DND-41 (cell line): ENCODE results near the gene SOX5.

Experiments
- EZH2 ChIP-seq: IDR thresholded peaks from 3 replicates; pipeline ENCODE4 v1.6.1; 2012; ENCODE audit warnings: borderline replicate concordance, low read depth, mild to moderate bottlenecking, moderate library complexity, low read length, inconsistent platforms; ENCODE audit not compliant: severe bottlenecking
- TF ChIP-seq, protein P1 (sequence below): IDR thresholded peaks from 2 replicates; pipeline ENCODE4 v1.5.1; 2012; ENCODE audit warnings: borderline replicate concordance, low read length, moderate library complexity, mild to moderate bottlenecking; ENCODE audit not compliant: poor library complexity, severe bottlenecking; ENCODE audit errors: extremely low read depth

DNA sequence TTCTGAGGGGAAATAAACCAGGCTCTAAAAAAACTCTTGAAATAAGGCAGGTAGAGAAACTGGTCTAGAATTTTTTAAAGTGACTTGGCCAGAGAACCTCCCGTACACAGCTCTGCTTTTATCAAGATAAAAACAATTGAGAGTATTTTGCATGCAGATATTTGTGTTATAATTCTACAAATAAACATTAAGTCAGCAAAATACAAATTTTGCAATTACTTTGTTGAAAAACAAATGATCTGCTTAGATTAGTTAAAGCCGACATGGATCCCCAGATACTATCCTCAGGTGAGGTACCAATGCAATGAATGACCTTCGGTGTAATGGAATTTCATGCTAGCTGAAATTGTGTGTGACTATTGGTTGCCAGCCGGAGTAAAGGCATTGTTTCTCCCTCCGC lies 197.2 kb downstream of the SOX5 start:
- TF ChIP-seq, protein P1, sequence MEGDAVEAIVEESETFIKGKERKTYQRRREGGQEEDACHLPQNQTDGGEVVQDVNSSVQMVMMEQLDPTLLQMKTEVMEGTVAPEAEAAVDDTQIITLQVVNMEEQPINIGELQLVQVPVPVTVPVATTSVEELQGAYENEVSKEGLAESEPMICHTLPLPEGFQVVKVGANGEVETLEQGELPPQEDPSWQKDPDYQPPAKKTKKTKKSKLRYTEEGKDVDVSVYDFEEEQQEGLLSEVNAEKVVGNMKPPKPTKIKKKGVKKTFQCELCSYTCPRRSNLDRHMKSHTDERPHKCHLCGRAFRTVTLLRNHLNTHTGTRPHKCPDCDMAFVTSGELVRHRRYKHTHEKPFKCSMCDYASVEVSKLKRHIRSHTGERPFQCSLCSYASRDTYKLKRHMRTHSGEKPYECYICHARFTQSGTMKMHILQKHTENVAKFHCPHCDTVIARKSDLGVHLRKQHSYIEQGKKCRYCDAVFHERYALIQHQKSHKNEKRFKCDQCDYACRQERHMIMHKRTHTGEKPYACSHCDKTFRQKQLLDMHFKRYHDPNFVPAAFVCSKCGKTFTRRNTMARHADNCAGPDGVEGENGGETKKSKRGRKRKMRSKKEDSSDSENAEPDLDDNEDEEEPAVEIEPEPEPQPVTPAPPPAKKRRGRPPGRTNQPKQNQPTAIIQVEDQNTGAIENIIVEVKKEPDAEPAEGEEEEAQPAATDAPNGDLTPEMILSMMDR = no peak
- no peak for TF ChIP-seq EZH2
